HG03378 (cell line): ENCODE results near the gene SCLT1.
"Not testable (repeated sequence)": the region's sequence is repeated elsewhere in the genome, so short reads cannot be mapped to it uniquely, and the experiment has no call there.

Experiments
- ATAC-seq: cut with Tn5 transposase; IDR thresholded peaks from one replicate; pipeline ENCODE4 v1.9.1; 2021; ENCODE audit warnings: mild to moderate bottlenecking, moderate library complexity; ENCODE audit not compliant: unreplicated experiment

SCLT1 gene

DNA sequence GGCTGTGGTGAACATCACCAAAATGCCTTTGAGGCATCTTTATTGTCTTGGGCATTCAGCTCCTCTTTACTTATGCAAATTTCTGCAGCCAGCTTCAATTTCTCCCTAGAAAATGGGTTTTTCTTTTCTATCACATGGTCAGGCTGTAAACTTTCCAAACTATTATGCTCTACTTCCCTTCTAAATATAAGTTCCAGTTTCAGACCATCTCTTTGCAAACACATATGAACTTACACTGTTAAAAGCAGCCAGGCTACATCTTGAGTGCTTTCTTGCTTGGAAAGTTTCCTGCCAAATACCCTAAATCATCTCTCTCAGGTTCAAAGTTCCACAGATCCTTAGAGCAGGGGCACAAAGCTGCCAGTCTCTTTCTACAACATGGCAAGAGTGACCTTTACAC, 13.2 kb downstream of the SCLT1 start:
- no peak for ATAC-seq

DNA sequence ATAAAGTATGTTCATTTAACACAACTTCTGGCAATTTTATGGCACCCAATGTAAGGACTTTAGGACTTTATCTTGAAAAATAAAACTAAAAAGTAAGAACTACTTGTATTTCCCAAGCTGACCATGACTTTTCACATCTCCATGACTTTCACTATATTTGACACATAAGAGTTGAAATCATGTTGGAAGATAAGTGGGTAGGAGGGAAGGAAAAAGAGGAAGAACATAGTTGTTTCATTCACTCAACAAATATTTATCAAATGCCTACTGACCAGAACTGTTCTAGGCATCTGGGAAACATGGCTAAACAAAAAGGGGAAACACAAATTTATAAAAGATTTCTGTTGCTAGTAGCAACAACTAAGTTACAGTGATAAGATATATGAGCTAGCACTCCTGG, 16.0 kb downstream of the SCLT1 start:
- ATAC-seq, result no peak

DNA sequence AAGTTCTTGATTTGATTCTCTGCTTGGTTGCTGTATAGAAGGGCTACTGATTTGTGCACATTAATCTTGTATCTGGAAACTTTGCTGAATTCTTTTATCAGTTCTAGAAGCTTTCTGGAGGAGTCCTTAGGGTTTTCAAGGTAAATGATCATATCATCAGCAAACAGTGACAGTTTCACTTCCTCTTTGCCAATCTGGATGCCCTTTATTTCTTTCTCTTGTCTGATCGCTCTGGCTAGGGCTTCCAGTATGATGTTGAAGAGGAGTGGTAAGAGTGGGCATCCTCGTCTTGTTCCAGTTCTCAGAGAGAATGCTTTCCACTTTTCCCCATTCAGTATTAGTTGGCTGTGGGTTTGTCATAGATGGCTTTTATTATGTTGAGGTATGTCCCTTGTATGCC, 23.8 kb downstream of the SCLT1 start:
- not testable (repeated sequence) for ATAC-seq

DNA sequence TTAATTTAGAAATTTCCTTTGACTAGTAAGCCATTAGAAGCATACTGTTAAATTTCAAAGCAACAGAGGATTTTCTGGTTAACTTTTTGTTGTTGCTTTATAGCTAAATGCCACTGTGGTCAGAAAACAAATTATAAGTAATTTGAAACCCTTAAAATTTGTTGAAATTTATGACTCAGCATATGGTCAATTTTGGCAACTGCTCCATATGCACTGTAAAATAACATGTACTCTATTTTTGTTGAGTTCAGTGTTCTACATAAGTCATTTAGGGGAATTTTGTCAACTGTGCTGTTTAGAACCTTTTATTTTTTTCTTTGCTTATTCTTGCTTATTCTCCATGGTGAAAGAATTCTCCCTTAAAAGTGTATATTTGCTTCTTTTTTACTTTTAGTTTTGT, 28.6 kb downstream of the SCLT1 start:
- no peak for ATAC-seq

DNA sequence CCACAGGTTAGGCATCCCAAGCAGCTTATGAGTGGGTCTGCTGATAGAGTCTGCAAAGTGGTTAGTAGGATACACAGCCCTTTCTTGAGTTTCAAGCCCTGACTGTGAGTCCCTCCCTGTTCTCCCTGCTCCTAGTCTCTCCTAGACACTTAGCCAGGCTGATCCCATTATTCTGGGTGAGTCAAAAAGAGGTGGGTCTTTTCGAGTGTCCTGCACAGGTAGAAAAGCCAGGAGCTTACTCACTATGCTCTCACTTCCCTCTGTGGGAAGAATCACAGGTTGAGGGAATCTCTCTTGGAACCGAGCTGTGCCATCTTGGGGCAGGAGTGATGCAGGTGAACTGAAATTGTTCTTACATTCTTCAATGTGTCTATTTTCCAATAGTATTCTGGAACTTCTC, 29.7 kb downstream of the SCLT1 start:
- no peak for ATAC-seq

DNA sequence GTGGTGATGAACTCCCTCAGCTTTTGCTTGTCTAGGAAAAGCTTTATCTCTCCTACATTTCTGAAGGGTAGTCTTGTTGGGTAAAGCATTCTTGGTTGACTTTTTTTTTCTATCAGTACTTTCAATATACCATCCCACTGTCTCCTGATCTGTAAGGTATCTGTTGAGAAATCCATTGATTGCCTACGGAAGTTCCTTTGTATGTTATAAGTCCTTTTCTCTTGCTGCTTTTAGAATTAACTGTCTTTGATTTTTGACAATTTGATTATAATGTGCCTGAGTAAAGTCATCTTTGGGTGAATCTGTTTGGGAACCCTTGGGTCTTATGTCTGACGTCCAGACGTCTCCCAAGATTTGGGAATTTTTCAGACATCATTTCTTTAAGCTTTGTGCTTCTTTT, 30.8 kb downstream of the SCLT1 start:
- no peak for ATAC-seq

DNA sequence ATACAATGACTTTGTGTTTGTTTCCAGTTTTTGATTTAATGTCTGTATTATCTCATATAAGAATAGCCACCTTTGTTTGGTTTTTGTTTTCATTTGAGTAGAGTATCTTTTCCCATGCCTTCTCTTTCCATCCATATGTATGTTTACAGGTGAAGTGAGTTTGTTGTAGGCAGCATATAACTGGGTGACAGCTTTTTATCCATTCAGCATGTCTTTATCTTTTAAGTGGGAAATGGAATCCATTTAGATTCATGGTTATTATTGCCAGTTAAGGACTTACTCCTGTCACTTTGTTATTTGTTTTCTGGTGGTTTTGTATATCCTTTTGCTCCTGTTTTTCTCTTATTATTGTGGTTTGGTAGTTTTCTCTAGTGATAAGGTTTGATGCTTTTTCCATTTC, 34.3 kb downstream of the SCLT1 start:
- no peak for ATAC-seq

DNA sequence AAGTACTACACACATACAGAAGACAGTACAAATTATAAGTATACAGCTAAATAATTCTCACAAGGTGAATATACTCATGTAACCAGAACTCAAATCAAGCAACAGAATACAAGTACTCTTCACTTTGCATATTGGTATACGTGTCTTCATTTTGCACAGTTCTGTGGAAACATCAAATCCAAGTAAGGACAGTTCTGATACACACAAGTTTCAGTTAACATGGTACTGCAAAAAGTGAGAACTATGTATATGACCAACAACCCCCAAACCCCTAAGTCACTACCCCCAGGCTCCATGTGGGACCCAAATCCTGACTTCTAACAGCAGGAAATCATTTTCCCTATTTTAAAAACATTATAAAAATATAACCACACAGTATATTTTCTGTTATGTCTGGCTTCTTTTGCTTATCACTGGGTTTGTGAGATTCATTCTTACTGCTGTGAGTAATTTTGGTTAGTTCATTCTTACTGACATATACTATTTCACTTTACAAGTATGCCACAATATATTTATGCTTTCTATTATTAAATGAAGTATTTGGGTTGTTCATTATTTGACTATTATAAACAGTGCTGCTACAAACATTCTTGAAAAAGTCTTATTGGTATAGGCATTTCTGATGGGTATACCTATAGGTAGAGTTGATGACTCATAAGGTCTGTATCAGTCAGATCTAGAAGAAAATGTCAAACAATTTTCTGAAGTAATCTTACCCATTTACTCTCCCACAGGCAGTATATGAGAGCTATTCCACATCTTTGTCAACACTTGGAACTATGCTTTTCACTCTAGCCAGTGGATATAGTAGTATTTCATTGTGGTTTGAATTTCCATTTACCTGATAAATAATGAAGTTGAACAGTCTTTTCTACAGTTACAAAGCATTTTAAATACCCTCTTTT, 47.0 kb downstream of the SCLT1 start:
- peak; percentile 76 for ATAC-seq

DNA sequence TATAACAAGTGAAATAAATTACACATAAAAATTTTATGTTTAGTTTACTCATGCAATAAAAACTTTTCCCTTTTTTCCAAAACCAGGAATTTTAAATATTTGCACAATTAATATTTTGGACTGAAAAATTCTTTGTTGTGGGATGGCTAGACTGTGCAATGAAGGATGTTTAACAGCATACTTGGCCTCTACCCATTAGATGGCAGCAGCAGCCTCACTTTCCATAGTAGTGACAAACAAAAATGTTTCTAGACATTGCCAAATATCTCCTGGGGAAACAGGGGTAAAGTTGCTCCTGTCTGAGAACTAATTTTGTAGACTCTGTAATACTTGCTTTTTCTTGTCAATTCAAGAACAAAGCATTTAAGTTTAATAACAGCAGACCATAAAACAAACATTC, 49.8 kb downstream of the SCLT1 start:
- ATAC-seq, result no peak

DNA sequence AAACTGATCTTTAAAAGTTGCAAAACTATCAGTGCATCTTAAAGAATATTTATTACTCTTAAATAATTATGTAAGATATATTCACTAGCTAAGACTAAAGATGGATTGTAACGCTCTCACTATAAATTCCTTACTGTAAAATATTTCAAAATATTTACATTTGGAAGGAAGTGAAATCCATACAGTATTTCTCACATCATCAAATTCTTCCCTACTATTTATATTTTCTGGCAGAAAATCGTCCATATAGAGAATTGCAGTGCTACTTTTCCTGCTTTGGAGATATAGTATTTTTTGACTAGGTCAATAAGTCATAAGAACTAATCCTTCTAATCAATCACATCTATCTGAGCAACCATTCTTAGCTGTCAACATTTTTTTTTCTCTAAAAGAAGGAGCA, 52.9 kb downstream of the SCLT1 start:
- no peak for ATAC-seq

DNA sequence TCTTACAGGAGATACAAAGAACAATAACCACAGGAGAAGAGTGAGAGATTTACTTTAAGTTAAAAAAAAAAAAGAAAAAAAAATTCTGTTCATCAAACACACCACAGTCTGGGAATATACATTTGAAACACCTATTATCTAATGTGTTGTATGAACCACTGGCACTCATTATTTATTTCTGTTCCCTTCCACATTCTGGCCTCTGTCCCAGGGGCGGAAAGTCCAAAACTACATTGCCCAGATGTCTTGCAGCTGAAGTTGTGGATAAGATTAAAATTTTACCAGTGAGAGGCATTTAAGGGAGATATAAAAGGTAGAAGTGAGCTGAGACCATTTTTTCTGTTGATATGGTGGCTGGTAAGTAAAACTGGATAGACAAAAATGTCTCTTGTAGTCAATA, 56.2 kb downstream of the SCLT1 start:
- ATAC-seq, result no peak

DNA sequence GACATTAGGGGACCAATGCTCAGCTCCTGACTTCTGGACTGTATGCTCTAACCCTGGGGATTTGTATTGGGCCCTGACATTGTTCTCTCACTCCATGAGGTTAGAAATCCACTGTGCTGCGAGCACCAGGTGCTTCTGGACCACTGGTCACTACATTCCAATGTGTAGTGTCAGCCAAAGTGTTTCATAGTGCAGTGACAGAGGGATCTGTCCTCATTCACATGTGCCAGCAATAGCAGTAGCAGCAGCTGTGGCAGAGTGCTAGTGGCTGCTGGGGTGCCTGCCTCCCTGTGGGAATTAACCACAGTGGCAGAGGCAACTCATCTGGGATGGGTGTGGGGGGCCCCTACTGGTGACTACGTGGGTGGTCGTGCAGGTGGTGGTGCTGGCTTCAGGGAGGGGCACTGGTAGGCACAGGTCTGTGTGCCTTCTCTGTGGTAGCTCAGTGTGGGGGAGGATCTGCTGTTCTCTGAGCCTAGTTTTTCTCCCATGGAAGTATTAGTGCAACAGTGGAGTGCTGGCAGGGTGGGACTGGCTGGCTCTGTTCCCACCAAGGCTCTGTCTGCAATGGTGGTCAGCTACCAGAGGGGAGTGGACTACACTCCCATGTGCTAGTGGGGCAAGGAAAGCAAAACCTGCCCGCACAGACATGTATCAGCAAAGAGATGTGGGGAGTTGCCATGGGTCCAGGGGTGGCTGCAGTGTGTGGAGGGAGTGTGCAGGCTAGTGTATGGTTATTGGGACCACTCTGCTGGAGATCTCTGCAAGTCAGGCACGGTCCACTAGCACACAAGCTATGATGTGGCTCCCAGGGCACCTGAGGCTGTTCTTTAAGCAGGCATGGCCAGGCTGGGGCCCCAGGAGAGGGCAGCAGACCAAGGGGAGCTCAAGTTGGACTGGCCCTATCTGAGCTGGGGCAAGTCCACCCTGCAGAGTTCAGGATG, 78.5 kb downstream of the SCLT1 start:
- no peak for ATAC-seq

DNA sequence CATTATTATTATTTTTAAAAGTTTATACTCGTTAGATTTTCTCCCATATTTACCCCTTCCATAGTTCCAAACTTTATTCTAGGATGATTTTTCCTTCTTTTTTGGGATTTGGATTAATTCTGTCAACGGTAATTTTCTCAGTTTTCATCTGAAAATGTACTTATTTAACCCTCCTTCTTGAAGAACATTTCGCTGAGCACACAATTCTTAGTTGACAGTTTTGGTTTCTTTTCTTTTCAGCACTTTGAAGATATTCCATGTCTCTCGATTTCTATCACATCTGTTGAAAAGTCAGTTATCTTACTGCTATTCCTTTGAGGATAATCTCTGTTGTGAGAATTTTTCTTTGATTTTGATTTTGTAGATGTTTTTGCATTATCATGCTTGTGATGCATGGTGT, 85.2 kb downstream of the SCLT1 start:
- no peak for ATAC-seq

DNA sequence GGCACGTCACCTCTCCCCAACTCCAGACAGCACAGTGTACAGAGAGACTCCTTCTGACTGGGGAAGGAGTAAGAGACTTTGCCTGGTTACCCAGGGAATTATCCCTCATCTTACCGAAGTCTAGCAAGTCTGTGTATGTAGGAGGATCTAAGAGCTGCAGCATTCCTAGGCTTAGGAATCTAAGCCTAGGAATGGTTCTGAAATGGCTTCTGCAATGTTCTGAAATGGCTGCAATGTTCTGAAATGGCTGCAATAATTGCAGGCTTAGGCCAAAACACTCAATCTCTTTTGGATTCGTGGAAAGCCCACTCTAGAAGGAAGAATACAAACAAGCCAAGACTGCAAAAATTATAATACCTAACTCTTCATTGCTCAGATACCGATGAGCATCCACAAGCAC, 106.4 kb downstream of the SCLT1 start:
- ATAC-seq, result no peak

DNA sequence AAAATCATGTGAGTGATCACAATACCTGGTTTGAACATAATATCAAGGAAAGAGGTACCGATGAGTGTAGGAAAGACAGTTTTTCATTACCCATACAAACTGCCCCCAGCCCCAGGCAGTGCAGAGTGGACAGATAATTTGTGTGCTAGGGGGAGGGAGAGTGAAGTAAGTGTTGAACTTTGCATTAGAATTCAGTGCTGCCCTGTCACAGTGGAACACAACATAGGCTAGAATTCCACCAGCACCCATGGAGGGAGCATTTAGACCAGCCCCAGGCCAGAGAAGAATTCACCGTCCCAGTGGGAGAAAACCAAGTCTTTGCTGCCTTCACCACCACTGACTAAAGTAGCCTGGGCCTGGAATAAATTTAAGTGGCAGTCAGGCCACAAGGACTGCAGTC, 107.3 kb downstream of the SCLT1 start:
- no peak for ATAC-seq

DNA sequence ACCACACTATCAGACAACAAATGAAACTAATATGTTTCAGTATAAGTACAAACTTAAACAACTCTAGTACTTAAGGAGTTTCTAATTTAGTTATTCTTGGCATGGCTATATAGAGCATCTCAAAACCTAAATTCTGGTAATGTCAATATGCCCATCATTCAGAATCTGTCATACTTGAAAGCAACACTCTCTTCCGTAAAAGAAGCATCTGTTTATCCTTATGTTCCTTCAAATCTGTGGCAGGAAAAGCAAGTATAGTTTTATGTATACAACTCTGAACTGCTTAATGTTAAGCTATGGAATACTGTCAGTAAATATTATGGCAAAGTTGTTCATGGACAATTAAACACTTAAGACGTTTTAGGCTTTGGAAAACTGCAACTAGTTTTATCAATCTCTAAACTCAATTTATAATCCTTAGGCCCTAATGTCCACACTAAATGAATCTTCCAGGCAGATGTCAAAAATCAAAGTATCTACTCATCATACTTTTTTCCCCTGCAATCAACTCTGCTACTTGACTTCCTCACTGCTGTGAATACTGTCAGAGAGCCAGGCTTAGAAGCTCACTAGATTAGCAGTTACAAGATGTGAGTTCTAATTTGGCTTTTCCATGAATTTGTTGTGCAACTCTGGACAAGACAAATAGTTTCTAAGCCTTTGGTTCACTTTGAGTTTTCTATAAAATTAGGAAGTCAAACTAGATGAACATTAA, 109.4 kb downstream of the SCLT1 start:
- ATAC-seq, result no peak

DNA sequence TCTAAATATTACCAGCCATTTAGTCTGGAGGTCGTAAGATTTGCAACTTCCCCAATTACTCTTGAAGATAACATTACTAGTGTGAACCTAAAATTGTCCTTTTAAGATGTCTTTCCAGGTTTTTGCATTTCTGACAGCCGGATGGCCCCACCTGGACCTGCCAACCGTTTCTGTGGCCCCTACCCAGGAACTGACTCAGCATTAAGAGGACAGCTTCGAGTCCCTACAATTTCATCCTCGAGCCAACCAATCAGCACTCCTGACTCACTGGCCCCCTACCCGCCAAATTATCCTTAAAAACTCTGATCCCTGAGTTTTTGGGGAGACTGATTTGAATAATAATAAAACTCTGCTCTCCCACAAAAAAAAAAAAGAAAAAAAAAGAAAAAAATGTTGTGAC, 112.0 kb downstream of the SCLT1 start:
- no peak for ATAC-seq

DNA sequence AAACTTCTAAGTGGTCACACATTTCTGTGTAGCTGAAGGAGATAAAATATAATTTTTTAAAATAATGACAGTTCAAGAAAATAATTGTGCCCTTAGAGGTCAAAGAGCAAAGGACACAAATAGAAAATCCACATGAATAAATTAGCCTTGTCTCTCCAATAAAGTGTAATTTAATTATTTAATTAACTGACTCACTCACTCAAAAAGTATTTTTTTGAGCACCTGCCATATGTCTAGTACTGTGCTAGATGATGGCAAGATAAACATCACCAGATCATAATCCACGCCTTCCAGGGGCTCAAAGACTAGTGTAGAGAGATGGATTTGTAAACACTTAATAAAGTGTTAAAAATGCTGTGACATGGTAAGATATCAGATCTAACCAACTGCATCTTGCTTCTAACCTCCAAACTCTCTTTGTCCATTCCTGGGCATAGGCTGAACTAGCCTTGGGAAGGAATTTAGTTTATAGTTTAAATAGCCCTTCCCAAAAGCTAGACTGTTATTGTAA, 112.5 kb downstream of the SCLT1 start:
- ATAC-seq, result no peak

DNA sequence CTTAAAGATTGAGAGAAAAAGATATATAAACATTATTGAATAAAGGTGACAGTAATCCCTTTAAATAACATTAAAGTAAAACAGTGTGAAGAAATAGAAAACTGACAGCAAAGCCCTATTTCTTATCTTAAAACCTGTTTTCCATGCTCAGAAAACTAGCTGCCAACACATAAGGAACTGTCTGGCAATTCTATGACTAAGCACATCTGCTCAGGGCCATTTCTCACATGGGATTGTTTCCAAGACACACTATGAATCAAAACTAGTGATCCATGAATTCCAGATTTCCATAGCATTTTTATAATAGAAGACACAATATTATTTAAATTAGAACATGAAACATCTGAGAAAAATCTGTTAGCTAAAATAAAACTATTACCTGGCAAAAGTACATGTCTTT, 113.4 kb downstream of the SCLT1 start:
- no peak for ATAC-seq

DNA sequence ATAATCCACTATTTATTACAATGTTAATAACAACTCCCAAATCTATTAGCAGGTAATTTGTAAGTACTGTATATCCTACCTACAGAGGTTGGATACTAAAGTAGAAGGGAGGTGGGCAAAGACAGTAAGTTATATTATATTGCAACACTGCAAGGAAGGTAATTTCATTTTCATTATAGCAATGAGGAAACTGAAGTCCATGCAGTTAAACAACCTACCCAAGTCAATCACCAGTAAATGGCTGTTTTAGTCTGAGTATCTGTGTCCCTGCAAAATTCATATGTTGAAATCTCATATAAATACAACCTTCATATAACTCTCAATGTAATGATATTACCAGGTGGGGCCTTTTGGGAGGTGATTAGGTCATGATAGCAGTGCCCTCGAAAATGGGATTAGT, 114.4 kb downstream of the SCLT1 start:
- no peak for ATAC-seq

DNA sequence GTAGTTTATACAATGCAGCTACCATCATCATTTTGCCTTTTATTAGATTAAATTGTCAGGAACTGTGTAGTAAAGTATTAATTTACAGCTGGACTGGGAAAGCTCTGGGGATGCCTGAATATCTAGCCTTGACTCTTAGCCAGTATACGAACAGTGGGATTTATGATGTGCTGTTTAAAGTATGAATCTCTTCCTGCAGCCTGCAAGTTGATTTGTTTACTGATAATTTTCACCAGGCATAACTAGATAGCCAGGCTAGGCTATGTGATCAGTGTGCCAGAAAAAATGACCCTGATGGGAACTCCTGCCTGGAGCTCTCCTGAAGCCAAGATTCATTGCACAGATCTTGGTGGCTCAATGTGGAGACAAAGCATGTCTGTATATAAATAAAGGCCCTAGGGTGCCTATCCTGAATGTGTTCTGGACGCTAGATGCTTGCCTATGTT, 119.2 kb downstream of the SCLT1 start:
- no peak for ATAC-seq
